GM19043 (cell line): ENCODE results near the gene ADAM12.
"Not testable (repeated sequence)": the region's sequence is repeated elsewhere in the genome, so short reads cannot be mapped to it uniquely, and the experiment has no call there.

Source experiments
- ATAC-seq: cut with Tn5 transposase; IDR thresholded peaks from one replicate; pipeline ENCODE4 v1.9.1; 2021; ENCODE audit warnings: low read depth; ENCODE audit not compliant: unreplicated experiment

Gene ADAM12

GRCh38 chr10:126375926-126376554, 12.2 kb downstream of the ADAM12 start:
- no peak for ATAC-seq

GRCh38 chr10:126375299-126375698, 13.0 kb downstream of the ADAM12 start:
- ATAC-seq, result no peak

GRCh38 chr10:126374435-126374834, 13.8 kb downstream of the ADAM12 start:
- no peak for ATAC-seq

GRCh38 chr10:126373972-126374371, 14.3 kb downstream of the ADAM12 start:
- no peak for ATAC-seq

GRCh38 chr10:126373147-126373546, 15.1 kb downstream of the ADAM12 start:
- no peak for ATAC-seq

GRCh38 chr10:126372396-126372795, 15.9 kb downstream of the ADAM12 start:
- no peak for ATAC-seq

GRCh38 chr10:126369125-126369710, 19.1 kb downstream of the ADAM12 start:
- no peak for ATAC-seq

GRCh38 chr10:126357169-126357568, 31.1 kb downstream of the ADAM12 start:
- ATAC-seq, result no peak

GRCh38 chr10:126353666-126354065, 34.6 kb downstream of the ADAM12 start:
- ATAC-seq, result no peak

GRCh38 chr10:126352453-126352852, 35.8 kb downstream of the ADAM12 start:
- no peak for ATAC-seq

GRCh38 chr10:126351021-126351420, 37.3 kb downstream of the ADAM12 start:
- ATAC-seq, result no peak

GRCh38 chr10:126350216-126350992, 37.9 kb downstream of the ADAM12 start:
- ATAC-seq, result no peak

- ATAC-seq, result no peak
Observed at GRCh38 chr10:126349676-126350075, 38.6 kb downstream of the ADAM12 start.

- no peak for ATAC-seq
Observed at GRCh38 chr10:126349101-126349500, 39.2 kb downstream of the ADAM12 start.

- ATAC-seq, result not testable (repeated sequence)
Observed at GRCh38 chr10:126343496-126343895, 44.8 kb downstream of the ADAM12 start.

GRCh38 chr10:126342680-126343079, 45.6 kb downstream of the ADAM12 start:
- ATAC-seq, result no peak

- ATAC-seq, result no peak
Observed at GRCh38 chr10:126341491-126341890, 46.8 kb downstream of the ADAM12 start.

- no peak for ATAC-seq
Observed at GRCh38 chr10:126337251-126337810, 50.9 kb downstream of the ADAM12 start.

- no peak for ATAC-seq
Observed at GRCh38 chr10:126336801-126337200, 51.5 kb downstream of the ADAM12 start.

GRCh38 chr10:126334272-126334671, 54.0 kb downstream of the ADAM12 start:
- no peak for ATAC-seq

- no peak for ATAC-seq
Observed at GRCh38 chr10:126332576-126332975, 55.7 kb downstream of the ADAM12 start.
